ENCODE data around the gene SPEN. TPM values are rescaled to one million over a fixed set of nuclear protein-coding genes. Genes with fewer than 3 reads are reported as not detected.
"Not testable (repeated sequence)": the region's sequence is repeated elsewhere in the genome, so short reads cannot be mapped to it uniquely, and the experiment has no call there.

The SPEN gene
- total RNA-seq, 1 donor from 2014 or later: 54.7 TPM

DNA sequence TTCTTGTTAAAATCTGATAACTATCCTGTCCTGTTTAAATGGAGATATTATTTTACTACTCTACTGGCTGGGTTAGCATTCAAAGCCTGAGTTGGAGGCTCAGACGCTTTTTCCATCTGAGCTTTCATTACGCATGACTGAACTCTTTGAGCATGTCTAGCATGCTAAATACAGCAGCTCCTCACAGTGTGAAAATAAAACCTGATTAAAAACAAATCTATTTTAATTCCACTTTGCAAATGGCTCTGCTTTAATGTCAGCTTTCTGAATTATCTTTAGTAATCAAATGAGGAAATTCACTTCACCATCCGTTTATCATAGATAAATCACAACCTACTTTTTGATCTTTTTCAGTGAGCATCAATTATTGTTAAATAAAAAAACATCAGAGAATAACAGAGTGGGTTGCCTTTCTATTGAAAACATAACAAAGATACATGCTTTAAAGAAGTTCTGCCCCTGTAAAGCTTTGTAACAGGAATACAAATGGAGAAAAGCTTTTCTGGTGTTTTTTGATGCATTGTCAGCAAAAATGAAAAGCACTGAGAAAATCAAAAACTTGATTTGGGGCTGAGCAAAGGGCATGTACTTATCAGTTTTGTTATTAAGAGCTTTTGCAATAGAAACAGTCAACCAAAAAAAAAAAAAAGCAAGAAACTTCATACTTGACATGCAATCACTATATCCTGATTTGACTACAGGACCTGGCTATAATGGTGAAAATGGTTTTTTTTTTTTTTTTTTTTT, 3.5 kb upstream of the SPEN start:
- DNase-seq (no peak), ATAC-seq (no peak)
- H3K27ac ChIP-seq: no peak overlapping the region

DNA sequence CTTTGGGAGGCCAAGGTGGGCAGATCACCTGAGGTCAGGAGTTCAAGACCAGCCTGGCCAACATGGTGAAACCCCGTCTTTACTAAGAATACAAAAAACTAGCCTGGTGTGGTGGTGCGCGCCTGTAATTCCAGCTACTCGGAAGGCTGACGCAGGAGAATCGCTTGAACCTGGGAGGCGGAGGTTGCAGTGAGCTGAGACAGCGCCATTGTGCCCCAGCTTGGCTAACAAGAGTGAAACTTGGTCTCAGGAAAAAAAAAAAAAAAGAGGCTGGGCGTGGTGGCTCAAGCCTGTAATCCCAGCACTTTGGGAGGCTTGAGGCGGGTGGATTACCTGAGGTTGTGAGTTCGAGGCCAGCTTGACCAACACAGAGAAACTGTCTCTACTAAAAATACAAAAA, 1.5 kb upstream of the SPEN start:
- ATAC-seq; intact Hi-C loops (cut with DNase I): not testable (repeated sequence)
- peak overlapping the region; percentile 99 for H3K27ac ChIP-seq

More for the DNA sequence above, 3.5 kb upstream of the SPEN start:
- peaks cover 14% of the 10 kb centered on the region for H3K4me1 ChIP-seq
- H3K9me3 ChIP-seq: no peaks in the 10 kb centered on the region
- H3K36me3 ChIP-seq: no peaks in the 10 kb centered on the region
- intact Hi-C loops (cut with DNase I): no loop called here
- no peak overlapping the region for H3K4me3 ChIP-seq
- H3K27me3 ChIP-seq (ENCODE audit: low read depth): no peaks in the 10 kb centered on the region
- TF ChIP-seq, protein P1, sequence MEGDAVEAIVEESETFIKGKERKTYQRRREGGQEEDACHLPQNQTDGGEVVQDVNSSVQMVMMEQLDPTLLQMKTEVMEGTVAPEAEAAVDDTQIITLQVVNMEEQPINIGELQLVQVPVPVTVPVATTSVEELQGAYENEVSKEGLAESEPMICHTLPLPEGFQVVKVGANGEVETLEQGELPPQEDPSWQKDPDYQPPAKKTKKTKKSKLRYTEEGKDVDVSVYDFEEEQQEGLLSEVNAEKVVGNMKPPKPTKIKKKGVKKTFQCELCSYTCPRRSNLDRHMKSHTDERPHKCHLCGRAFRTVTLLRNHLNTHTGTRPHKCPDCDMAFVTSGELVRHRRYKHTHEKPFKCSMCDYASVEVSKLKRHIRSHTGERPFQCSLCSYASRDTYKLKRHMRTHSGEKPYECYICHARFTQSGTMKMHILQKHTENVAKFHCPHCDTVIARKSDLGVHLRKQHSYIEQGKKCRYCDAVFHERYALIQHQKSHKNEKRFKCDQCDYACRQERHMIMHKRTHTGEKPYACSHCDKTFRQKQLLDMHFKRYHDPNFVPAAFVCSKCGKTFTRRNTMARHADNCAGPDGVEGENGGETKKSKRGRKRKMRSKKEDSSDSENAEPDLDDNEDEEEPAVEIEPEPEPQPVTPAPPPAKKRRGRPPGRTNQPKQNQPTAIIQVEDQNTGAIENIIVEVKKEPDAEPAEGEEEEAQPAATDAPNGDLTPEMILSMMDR (IDR thresholded peaks at IDR 0.05): no peak

DNA sequence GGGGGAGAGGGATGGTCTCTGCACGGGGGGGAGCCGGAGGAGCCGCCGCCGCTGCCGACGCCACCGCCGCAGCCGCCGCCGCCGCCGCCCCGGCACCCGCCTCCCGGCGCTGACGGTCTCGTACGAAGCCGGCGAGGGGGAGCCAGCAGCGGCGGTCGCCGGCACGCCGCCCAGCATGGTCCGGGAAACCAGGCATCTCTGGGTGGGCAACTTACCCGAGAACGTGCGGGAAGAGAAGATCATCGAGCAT, 311 bp downstream of the SPEN start:
- Histone ChIP-seq H3K27me3 (ENCODE audit: low read depth) (no peaks in the 10 kb centered on the region), H3K4me3 (peak overlapping the region; percentile 79), H3K36me3 (no peaks in the 10 kb centered on the region), H3K9me3 (no peaks in the 10 kb centered on the region), H3K4me1 (peaks cover 44% of the 10 kb centered on the region), H3K27ac (peak overlapping the region; percentile 99)
- ATAC-seq: no peak
- TF ChIP-seq, protein P1 (IDR thresholded peaks at IDR 0.05): no peak
- intact Hi-C loops (cut with DNase I): no loop called here
- no peak for DNase-seq

More for the DNA sequence above, 1.5 kb upstream of the SPEN start:
- not testable (repeated sequence) for H3K36me3 ChIP-seq; H3K4me3 ChIP-seq; DNase-seq; H3K9me3 ChIP-seq; H3K27me3 ChIP-seq (ENCODE audit: low read depth)
- peaks cover 26% of the 10 kb centered on the region for H3K4me1 ChIP-seq

DNA sequence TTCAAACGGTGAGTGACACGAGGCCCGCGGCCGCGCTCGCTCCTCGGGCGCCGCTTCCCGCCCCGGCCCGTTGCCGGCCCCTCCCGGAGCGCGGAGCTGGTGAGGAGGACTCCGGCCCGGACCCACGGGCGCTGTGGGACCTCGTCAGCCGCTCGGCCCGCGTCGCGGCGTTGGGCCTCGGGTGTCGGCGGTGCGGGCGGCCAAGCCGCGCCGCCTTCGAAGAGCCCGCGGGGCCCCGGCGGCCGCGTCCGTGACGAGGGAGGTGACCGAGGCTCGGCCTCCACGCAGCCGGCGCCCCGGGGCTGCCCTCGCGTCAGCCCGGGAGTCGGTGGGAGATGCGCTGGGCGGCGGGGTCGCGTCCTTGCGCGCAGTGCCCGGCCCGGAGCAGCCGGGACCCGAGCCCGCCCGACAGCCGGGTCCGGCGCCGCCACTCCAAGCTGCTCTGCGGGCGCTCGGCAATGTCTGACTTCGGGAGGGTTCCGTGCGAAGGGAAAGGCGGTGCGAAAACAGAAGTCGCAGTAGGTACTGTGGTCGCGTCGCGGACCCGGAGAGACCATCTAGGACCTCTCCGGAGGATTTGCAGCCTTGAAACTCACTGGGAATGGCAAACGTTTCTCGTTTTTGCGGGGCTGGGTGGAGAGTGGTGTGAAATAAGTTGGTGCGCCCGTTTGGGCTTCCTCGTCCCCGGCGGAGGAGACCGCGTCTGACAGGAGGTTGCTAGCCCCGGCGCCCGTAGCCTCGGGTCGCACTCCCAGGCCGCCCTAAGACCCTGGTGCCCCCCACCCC, 829 bp downstream of the SPEN start:
- ATAC-seq: peak; percentile 16 to 30
- Histone ChIP-seq H3K36me3 (no peaks in the 10 kb centered on the region), H3K4me3 (peak overlapping the region; percentile 79), H3K4me1 (peaks cover 49% of the 10 kb centered on the region), H3K27me3 (ENCODE audit: low read depth) (no peaks in the 10 kb centered on the region), H3K9me3 (no peaks in the 10 kb centered on the region), H3K27ac (peak overlapping the region; percentile 99)
- TF ChIP-seq, protein P1 (IDR thresholded peaks at IDR 0.05): no peak
- intact Hi-C loops (cut with DNase I): no loop called here
- DNase-seq: peak; percentile 69

DNA sequence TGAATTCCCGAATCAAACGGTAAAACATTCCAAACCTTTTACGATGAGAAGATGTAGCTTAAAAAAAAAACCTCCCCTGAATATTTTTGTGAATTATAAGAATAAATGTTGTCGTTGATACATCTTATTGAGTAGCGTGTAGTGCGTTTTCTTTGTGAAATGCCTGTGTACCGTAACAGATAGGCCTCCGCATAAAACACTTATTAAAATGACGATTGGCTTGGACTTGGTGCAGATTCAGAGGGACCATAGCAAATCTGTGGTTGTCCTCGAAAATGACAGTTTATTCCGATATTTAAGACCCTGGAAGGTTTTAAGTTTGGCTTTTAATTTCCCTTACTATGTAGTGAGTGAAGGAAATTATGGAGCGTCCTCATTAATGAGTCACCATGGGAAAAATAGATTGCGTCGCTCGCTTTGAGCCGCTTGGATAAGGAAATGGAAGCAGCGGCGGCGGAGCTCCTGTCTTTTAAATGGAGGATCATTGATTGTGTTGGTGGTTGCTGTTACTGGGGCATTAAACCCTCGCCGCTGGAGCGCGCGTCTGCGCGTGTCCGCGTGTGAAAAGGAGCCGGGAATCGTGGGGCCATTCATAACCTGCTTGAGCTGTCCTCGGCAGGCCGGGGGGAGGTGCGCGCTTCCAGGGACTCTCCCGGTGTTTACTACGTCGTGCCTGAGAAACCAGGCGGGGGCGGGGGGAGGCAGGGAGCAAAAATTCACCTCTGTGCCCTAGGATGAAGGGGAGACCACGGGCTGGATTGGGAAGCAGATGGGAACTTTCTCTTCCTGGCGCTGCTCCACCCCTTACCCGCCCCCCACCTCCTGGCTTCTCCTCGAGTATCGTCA, 1.6 kb downstream of the SPEN start:
- ATAC-seq (peak; percentile 62 to 65), DNase-seq (peak; percentile 88)
- H3K4me3 ChIP-seq: peak overlapping the region; percentile 79
- H3K4me1 ChIP-seq: peaks cover 49% of the 10 kb centered on the region
- peak overlapping the region; percentile 99 for H3K27ac ChIP-seq
- intact Hi-C loops (cut with DNase I): no loop called here
- no peaks in the 10 kb centered on the region for H3K36me3 ChIP-seq
- TF ChIP-seq, protein P1 (IDR thresholded peaks at IDR 0.05): no peak
- H3K27me3 ChIP-seq (ENCODE audit: low read depth): no peaks in the 10 kb centered on the region
- H3K9me3 ChIP-seq: no peaks in the 10 kb centered on the region

Data from lower lobe of right lung (tissue), 2 donors.